ENCODE measurements around the gene NUCB1.

The NUCB1 gene

DNA sequence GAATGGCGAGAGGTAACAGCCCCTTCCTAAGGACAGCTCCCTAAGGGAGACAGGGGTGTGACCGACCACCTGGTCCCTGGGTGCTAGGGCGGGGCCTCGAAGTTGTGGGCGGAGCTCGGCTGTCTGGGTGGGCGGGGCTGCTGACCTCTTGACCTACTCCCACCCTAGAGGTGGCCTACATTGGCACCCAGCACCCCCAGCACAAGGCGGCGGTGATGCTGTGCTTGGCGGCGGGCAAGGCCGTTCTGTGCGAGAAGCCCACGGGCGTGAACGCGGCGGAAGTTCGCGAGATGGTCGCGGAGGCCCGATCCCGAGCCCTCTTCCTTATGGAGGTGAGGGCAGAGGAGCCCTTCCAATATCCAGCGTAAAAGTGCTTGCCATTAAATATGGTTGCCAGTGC lies 35.8 kb downstream of the NUCB1 start:
- DNase-seq = no peak

GRCh38 chr19:48938256-48938655 lies 38.1 kb downstream of the NUCB1 start:
- DNase-seq = no peak

GRCh38 chr19:48940902-48941301 lies 40.8 kb downstream of the NUCB1 start:
- DNase-seq = no peak

DNA sequence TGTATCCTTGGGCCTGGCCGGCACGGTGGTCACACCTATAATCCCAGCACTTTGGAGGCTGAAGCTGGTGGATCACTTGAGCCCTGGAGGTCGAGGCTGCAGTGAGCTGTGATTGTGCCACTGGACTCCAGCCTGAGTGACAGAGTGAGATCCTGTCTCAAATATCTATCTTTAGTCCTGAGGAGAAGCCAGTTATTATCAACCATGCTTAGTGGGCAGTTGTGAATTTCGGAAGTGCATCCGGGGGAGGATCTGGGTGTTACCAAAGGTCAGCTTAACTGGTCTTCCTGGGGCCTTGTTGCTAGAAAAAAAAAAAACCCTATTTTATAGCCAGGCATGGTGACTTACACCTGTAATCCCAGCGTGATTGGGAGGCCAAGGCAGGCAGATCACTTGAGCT lies 43.0 kb downstream of the NUCB1 start:
- no peak for DNase-seq

- no peak for DNase-seq
Observed at GRCh38 chr19:48945415-48945814, 45.3 kb downstream of the NUCB1 start.

GRCh38 chr19:48945817-48946216 lies 45.7 kb downstream of the NUCB1 start:
- no peak for DNase-seq

- no peak for DNase-seq
Observed at GRCh38 chr19:48946463-48947257, 46.5 kb downstream of the NUCB1 start.

- no peak for DNase-seq
Observed at GRCh38 chr19:48947258-48947542, 47.1 kb downstream of the NUCB1 start.

DNA sequence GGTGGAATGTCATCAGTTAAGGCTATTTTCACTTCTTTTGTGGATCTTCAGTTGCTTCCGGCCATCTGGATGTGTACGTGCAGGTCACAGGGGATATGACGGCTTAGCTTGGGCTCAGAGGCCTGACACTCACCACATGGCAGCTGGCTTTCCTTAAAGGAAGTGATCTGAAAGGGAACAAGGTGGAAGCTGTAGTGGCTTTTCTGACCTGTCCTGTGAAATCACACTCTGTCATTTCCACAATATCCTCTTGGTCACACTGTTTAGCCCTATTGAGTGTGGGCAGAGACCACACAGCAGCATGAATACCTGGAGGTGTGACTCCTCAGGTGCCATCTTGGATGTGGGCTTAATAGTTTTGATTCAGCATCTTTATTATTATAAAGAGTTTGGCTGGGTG lies 50.0 kb downstream of the NUCB1 start:
- DNase-seq = no peak

DNA sequence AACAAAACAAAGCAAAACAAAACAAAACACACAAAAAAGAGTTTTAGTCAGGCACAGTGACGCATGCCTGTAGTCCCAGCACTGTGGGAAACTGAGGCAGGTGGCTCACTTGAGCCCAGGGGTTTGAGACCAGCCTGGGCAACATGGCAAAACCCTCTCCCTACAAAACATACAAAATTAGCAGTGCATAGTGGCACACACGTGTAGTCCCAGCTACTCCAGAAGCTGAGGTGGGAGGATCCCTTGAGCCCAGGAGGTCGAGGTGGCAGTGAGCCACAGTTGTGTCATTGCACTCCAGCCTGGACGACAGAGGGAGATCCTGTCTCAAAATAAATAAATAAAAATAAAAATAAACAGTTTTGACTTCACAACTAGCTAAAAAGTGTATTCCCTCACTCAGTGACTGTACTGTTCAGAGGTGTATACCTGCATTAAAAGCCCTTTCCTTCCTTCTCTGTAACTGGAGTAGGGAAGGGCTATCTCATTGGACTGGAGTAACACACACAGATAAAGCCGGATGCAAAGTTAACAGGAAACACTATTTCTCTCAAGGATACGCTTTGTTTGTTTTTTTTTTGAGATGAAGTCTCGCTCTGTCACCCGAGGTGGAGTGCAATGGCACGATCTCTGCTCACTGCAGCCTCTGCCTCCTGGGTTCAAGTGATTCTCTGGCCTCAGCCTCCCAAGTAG lies 50.9 kb downstream of the NUCB1 start:
- no peak for DNase-seq

DNA sequence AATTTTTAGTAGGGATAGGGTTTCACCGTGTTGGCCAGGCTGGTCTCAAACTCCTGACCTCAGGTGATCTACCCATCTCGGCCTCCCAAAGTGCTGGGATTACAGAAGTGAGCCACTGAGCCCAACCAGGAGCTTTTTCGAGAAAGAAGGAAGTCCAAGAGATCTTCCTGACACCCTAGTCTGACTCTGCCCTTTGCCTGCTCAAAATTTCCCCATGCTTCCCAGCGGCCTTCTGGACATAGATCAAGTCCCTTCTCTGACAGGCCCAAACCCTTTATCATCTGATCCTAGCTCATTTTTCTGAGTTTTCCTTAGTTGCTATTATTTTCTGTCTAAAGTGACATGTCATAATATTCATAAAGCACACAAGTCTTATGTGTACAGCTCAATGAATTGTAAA lies 53.0 kb downstream of the NUCB1 start:
- no peak for DNase-seq

DNA sequence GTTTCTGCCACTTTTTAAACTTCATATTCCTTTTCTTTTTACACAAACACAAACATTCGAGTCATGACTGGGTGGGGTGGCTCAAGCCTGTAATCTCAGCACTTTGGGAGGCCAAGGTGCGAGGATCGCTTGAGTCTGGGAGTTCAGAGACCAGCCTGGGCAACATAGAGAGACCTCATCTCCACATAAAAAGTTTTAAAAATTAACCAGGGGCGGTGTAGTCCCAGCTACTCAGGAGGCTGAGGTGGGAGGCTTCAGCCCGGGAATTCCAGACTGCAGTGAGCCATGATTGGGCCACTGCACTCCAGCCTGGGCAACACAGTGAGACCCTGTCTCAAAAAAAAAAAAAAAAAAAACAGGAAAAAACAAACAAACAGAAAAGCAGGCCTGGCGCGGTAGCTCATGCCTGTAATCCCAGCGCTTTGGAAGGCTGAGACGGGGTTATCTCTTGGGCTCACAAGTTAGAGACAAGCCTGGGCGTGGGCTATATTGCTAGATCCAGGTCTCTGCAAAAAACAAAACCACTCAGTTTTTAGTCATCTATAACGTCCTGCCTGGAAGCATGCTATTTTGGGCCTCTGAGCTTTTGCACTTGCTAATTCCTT lies 54.0 kb downstream of the NUCB1 start:
- DNase-seq = no peak

DNA sequence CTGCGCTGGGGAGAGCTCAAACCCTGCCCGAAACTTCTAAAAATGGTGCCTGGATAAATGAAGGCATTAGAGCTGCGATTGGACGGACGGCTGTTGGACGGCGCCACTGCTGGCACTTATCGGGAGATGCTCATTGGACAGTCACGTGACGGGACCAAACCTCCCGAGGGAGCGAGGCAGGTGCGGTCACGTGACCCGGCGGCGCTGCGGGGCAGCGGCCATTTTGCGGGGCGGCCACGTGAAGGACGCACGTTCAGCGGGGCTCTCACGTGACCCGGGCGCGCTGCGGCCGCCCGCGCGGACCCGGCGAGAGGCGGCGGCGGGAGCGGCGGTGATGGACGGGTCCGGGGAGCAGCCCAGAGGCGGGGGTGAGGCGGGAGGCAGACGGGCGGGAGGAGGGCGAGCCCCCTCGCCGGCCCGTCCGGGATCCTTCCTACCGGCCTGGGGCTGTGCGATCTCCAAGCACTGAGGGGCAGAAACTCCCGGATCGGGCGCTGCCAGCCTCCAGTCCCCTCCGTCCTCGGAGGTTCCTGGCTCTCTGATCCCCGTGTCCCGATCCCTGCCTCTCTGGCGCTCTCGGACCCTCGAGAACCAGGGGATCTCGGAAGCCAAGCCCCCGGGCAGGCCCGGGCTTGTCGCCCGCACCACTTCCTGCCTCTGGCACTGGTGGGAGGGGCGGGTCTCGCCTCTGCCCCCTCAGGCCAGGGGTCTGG lies 54.6 kb downstream of the NUCB1 start, which contains the start of gene BAX:
Gene BAX, plus strand, starts transcription at position 281 of the 713 bp plus-strand sequence. Its CDS starts 54 bp downstream, at position 335.
- DNase-seq = peak; percentile 96

DNA sequence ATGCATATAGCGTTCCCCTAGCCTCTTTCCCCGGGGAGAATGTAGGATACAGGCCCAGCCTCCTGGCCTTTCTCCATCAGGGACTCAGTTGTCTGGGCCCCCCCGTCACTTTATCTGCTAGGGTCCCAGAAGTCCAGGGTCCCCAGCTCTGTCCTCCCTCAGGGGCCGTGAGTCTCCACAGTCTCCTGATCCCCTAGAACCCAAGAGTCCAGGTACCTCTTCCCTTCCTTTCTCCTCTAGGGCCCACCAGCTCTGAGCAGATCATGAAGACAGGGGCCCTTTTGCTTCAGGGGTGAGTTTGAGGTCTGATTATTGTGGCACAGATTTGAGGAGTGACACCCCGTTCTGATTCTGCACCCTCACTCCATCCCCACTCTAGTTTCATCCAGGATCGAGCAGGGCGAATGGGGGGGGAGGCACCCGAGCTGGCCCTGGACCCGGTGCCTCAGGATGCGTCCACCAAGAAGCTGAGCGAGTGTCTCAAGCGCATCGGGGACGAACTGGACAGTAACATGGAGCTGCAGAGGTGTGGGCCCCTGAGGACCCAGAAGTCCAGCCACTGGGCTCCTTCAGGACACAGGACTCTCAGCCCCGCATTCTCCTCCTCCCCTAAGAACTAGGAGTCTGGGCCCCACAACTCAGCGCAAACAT lies 55.3 kb downstream of the NUCB1 start:
- DNase-seq = no peak

GRCh38 chr19:48958006-48958405 lies 57.9 kb downstream of the NUCB1 start:
- no peak for DNase-seq

DNA sequence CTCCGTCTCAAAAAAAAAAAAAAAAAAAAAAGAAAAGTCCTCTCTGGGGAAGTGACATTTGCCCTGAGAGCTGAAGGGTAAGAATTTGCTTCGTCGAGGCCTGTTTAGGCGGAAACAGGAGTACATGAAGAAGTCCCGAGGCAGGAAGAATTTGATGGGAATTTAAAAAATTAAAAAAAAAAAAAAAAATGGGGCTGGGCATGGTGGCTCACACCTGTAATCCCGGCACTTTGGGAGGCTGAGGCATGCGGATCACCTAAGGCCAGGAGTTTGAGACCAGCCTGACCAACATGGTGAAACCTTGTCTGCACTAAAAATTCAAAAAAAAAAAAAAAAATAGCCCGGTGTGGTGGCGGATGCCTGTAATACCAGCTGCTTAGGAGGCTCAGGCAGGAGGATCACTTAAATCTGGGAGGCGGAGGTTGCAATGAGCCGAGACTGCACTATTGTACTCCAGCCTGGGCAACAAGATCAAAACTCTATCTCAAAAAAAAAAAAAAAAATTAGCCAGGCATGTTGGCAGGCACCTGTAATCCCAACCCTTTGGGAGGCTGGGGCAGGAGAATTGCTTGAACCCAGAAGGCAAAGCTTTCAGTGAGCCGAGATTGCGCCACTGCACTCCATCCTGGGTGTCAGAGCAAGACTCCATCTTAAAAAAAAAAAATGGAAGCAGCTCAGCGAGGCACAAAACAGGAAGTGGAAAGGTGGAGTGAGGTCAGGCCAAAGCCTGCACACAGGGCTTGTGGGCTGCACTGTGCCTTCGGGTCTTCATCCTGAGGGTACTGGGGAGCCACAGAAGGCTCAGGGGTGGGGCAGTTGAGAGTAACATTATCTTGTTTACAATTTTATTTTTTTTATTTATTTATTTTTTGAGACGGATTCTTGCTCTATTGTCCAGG lies 59.5 kb downstream of the NUCB1 start:
- DNase-seq = no peak

DNA sequence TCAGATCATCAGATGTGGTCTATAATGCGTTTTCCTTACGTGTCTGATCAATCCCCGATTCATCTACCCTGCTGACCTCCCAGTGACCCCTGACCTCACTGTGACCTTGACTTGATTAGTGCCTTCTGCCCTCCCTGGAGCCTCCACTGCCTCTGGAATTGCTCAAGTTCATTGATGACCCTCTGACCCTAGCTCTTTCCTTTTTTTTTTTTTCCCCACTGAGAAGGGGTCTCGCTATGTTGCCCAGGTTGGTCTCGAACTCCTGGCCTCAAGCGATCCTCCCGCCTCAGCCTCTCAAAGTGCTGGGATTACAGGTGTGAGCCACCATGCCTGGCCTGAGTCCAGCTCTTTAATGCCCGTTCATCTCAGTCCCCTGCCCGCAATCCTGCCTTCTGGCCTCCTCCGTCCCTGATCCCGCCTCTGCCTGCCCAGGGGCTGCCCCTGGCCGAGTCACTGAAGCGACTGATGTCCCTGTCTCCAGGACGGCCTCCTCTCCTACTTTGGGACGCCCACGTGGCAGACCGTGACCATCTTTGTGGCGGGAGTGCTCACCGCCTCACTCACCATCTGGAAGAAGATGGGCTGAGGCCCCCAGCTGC lies 61.0 kb downstream of the NUCB1 start:
- DNase-seq = no peak

DNA sequence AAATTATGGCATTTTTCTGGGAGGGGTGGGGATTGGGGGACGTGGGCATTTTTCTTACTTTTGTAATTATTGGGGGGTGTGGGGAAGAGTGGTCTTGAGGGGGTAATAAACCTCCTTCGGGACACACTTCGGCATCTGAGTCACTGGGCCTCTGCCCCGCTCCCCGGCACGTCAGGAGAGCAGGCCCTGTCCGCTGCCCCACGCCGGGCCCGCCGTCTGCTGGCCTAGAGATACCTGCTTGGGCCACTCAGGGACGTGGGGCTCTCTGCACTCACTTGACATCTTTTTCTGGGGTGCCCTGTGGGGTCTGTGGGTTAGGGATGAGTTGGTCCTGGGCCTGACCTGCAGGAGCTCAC lies 61.5 kb downstream of the NUCB1 start:
- DNase-seq = no peak

- DNase-seq = no peak
Observed at GRCh38 chr19:48962029-48962848, 62.1 kb downstream of the NUCB1 start.

- no peak for DNase-seq
Observed at GRCh38 chr19:48962849-48963165, 62.7 kb downstream of the NUCB1 start.
